GDM1 (cell line): ENCODE data around the gene TIPIN.
"Not testable (repeated sequence)": the region's sequence is repeated elsewhere in the genome, so short reads cannot be mapped to it uniquely, and the experiment has no call there.

ENCODE experiments used
- DNase-seq: peaks from one replicate; lab custom pipeline; 2025; lab: John Stamatoyannopoulos, UW

Gene TIPIN

DNA sequence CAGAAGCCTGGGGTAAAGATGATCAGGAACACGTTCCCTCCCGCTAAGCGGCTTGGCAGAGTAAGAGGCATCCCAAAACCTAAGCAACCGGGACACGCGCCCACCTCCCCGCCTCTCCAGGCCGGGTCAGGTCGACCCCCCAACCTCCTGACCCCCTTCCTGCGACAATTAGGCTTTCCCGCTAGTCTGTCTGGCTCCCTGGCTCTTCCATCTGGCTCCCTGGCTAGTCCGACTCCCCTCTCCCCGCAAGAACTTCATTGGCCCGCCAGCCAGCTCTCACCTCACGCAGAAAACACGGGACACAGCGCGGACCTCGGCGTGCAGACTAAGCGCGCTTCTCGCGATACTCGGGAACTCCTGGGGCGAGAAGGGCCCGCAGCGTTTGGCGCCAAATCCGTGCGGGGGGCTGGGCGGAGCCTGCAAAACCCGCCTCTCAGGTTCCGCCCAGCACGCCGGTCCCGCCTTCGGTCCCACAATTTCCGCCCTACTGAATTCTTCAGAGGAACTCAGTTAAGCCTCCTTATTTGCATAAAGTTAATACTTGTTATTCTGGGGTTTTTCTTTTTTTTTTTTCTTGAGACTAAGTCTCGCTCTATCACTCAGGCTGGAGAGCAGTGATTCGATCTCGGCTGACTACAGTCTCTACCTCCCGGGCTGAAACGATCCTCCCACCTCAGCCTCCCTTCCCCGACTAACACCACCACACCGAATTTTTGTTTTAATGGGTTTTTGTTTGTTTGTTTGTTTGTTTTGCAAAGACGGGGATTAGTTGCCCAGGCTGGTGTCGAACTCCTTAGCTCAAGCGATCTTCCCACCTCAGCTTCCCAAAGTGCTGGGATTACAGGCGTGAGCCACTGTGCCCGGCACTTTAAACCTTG, at the start of gene TIPIN:
Gene TIPIN (minus strand): TSS at position 327 of the 878 bp plus-strand sequence. CDS start 3,738 bp downstream, outside the sequence.
- peak; percentile 95 for DNase-seq

GRCh38 chr15:66405615-66406014, 49.1 kb upstream of the TIPIN start:
- no peak for DNase-seq

DNA sequence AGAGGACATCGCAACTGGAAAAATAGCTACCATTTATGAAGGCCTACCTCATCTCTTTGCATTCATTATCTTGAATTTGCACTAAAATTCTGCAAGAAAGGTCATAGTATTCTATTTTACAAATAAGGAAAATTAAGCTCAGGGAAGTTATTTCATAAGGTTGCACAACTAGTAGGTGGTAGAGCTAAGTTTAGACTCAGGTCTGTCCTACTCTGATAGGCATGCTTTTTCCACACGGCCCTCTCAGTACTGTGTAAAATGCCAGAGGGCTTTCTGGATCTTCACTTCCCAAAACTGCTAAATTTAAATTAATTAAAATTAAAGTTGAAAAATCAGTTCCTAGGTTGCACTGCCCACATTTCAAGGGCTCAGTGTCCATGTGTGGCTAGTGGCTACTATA, 48.5 kb upstream of the TIPIN start:
- no peak for DNase-seq

GRCh38 chr15:66404532-66404931, 48.0 kb upstream of the TIPIN start:
- no peak for DNase-seq

- no peak for DNase-seq
Observed at GRCh38 chr15:66404122-66404521, 47.6 kb upstream of the TIPIN start.

GRCh38 chr15:66403323-66403722, 46.8 kb upstream of the TIPIN start:
- DNase-seq, result no peak

DNA sequence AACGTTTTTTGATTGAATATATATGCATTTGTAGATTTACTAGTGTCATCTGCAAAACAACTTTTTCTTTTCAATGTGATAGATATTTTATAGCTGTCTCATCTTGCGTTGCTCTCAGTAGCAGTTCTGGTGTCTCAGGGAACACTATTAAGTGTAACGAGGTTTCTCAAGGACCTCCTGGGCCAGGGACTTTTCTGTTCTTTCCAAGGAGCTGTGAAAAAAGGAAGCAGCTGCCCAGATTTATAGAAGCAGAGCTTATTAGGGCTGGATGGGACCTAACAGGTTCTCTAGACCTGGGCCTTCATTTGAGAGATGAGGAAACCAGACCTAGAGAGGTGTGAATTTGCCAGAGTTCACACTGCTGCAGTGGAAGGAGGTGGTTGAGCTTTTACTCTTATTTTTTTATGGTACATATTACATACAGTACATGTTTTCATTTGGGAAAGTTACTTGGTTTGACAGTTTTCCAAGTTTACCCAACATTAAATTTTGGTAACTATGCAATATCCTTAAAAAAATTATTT, 46.3 kb upstream of the TIPIN start:
- DNase-seq, result no peak

GRCh38 chr15:66401130-66402021, 44.9 kb upstream of the TIPIN start:
- no peak for DNase-seq

GRCh38 chr15:66400351-66400774, 43.9 kb upstream of the TIPIN start:
- no peak for DNase-seq

GRCh38 chr15:66399276-66399675, 42.8 kb upstream of the TIPIN start:
- no peak for DNase-seq

DNA sequence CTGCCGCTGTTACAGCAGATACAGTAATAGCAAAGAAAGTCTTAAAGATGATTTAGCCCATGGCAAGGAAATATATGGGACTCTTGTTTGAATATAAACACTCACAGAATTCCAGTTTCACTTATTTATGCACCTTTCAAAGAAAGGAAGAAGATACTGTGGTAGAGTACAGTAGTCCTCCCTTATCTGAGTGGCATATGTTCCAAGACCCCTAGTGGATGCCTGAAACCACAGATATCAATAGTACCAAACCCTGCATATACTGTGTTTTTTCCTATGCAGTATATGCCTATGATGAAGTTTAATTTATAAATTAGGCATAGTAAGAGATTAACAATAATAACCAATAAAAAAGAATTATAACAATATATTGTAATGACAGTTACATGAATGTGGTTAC, 38.4 kb upstream of the TIPIN start:
- no peak for DNase-seq

DNA sequence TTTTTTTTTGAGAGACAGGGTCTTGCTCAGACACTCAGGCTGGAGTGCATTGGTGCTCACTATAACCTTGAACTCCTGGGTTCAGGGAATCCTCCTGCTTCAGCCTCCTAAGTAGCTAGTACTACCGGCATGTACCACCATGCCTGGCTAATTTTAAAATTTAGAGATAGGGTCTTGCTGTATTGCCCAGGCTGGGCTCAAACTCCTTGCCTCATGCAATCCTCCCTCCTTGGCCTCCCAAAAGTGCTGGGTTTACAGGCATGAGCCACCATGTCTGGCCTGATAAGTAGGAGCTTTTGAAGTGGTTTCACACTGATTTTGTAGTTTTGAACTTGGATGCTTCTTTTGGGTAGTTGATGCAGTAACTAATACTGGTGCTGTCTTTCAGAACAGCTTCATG, 38.0 kb upstream of the TIPIN start:
- no peak for DNase-seq

- DNase-seq, result not testable (repeated sequence)
Observed at GRCh38 chr15:66393037-66393436, 36.6 kb upstream of the TIPIN start.

DNA sequence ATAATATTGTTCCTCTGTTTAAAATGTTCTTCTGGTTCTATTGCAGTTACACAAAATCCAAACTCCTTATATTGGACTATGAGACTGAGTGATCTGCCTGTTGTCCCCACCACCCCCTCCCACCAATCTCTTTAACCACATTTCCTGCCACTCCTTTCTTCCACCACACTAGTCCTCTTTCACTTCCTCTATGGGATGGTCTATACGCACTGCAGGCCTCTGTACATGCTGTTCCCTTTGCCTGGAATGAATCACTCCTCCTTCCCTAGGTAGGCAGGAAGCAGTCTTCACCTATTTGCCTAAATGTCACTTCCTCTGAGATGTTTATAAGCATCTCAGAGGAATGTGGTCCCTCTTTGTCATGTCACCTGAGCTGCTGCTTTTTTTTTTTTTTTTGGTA, 34.2 kb upstream of the TIPIN start:
- DNase-seq, result peak; percentile 58

GRCh38 chr15:66389859-66390381, 33.4 kb upstream of the TIPIN start:
- DNase-seq, result no peak

GRCh38 chr15:66389098-66389858, 32.8 kb upstream of the TIPIN start:
- no peak for DNase-seq

- no peak for DNase-seq
Observed at GRCh38 chr15:66388576-66388975, 32.1 kb upstream of the TIPIN start.

GRCh38 chr15:66388043-66388363, 31.5 kb upstream of the TIPIN start:
- DNase-seq, result no peak

- peak; percentile 30 for DNase-seq
Observed at GRCh38 chr15:66387163-66388042, 30.9 kb upstream of the TIPIN start.

DNA sequence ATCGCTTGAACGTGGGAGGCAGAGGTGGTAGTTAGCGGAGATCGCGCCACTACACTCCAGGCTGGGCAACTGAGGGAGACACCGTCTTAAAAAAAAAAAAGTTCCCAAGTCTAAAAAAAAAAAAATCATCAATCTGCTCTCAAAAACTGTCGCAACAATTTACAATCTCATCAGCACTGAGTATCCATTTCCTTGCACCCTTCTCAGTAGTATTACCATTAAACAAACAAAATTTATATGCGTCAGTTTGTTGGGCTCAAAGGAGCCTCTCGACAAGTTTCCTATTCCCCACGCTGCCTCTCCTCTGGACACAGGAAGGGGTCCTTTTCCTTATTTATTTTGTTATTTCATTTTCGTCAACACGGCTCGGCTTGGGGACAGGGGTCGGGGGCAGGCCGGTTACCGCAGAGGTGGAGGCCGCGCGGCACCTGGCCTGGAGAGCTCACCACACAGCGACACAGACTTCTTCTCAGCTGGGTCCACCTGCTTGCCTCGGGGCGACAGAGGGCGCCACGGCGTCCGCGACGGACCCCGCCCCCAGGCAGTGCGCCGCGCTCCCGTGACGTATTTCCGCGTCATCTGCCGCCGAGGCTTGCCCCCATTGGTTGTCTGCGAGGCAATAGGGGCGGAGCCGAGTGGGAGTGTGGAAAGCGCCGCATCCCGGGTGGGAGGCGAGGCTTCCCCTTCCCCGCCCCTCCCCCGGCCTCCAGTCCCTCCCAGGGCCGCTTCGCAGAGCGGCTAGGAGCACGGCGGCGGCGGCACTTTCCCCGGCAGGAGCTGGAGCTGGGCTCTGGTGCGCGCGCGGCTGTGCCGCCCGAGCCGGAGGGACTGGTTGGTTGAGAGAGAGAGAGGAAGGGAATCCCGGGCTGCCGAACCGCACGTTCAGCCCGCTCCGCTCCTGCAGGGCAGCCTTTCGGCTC, 30.0 kb upstream of the TIPIN start, which contains the start of gene MAP2K1:
Gene MAP2K1 (plus strand): TSS at position 709 of the 920 bp plus-strand sequence. CDS start 436 bp downstream, outside the sequence.
- DNase-seq, result peak; percentile 97
